Keratinocyte (primary cell): ENCODE data around the gene PTGDR2. TPM values are rescaled to one million over a fixed set of nuclear protein-coding genes. Genes with fewer than 3 reads are reported as not detected.

Source experiments
- DNase-seq: peaks from one replicate; pipeline ENCODE4 v3.0.0-alpha.2; 2011; ENCODE audit warnings: low read depth, missing footprints, low spot score
- FAIRE-seq: peaks from 2 replicates; lab custom pipeline; 2011; peaks lifted over from hg19 to GRCh38; lab: Jason Lieb, UNC
- H2AFZ ChIP-seq: 2 replicates; pipeline ENCODE4 v1.6.0; 2012; ENCODE audit warnings: low read length, control low read depth, inconsistent platforms; ENCODE audit not compliant: control insufficient read depth
- H3K27ac ChIP-seq: 2 replicates; pipeline ENCODE4 v1.5.1; 2011; ENCODE audit warnings: low read length; ENCODE audit not compliant: control insufficient read depth, insufficient read depth
- H3K27me3 ChIP-seq: 3 replicates; pipeline ENCODE4 v1.6.0; 2011; ENCODE audit warnings: low read length; ENCODE audit not compliant: control insufficient read depth, insufficient read depth; ENCODE audit errors: extremely low read depth
- H3K36me3 ChIP-seq, 2 experiments: 2 replicates in 1 of 2; 3 replicates in 1 of 2; pipeline ENCODE4 v1.5.1; 2011; ENCODE audit warnings: low read length in 2 of 2, mild to moderate bottlenecking in 1 of 2; ENCODE audit not compliant: control insufficient read depth in 2 of 2, insufficient read depth in 2 of 2; ENCODE audit errors: extremely low read depth in 1 of 2
- H3K4me1 ChIP-seq: 3 replicates; pipeline ENCODE4 v1.5.1; 2011; ENCODE audit warnings: low read length; ENCODE audit not compliant: control insufficient read depth, insufficient read depth; ENCODE audit errors: extremely low read depth
- H3K4me2 ChIP-seq: 3 replicates; pipeline ENCODE4 v1.6.0; 2011; ENCODE audit warnings: low read depth, low read length; ENCODE audit not compliant: control insufficient read depth, insufficient read depth; ENCODE audit errors: extremely low read depth
- H3K4me3 ChIP-seq, 3 experiments: fragments of 200-600 bp in 1 of 3; sonication (generic) in 1 of 3; 2 replicates in 2 of 3; 3 replicates in 1 of 3; pipeline ENCODE4 v1.5.1; 2011 to 2016; ENCODE audit warnings: low read length in 3 of 3, mild to moderate bottlenecking in 3 of 3, control low read depth in 2 of 3, inconsistent platforms in 1 of 3, low read depth in 1 of 3, mixed read lengths in 1 of 3, mixed run types in 1 of 3, moderate library complexity in 1 of 3; ENCODE audit not compliant: control insufficient read depth in 2 of 3, insufficient read depth in 2 of 3; ENCODE audit errors: extremely low read depth in 1 of 3
- H3K79me2 ChIP-seq: 2 replicates; pipeline ENCODE4 v1.6.0; 2012; ENCODE audit warnings: low read length; ENCODE audit not compliant: control insufficient read depth, insufficient read depth
- H3K9ac ChIP-seq: 3 replicates; pipeline ENCODE4 v1.6.0; 2011; ENCODE audit warnings: low read length; ENCODE audit not compliant: control insufficient read depth, insufficient read depth; ENCODE audit errors: extremely low read depth
- H3K9me1 ChIP-seq: 3 replicates; pipeline ENCODE4 v1.6.0; 2011; ENCODE audit warnings: low read length; ENCODE audit not compliant: control insufficient read depth, insufficient read depth; ENCODE audit errors: extremely low read depth
- H3K9me3 ChIP-seq: 2 replicates; pipeline ENCODE4 v1.5.1; 2012; ENCODE audit warnings: low read depth, low read length; ENCODE audit not compliant: control insufficient read depth
- H4K20me1 ChIP-seq: 3 replicates; pipeline ENCODE4 v1.6.0; 2011; ENCODE audit warnings: low read length; ENCODE audit not compliant: control insufficient read depth, insufficient read depth; ENCODE audit errors: extremely low read depth
- CTCF ChIP-seq, 3 experiments: IDR thresholded peaks in 1 of 3; conservative IDR thresholded peaks in 1 of 3; optimal IDR thresholded peaks in 1 of 3; 2 replicates in 2 of 3; 3 replicates in 1 of 3; pipeline versions ENCODE3 to v1.5.1; 2011; ENCODE audit warnings: low read length in 3 of 3, mild to moderate bottlenecking in 3 of 3, moderate library complexity in 2 of 3, control low read depth in 1 of 3, inconsistent platforms in 1 of 3; ENCODE audit not compliant: insufficient read depth in 2 of 3; ENCODE audit errors: extremely low read depth in 1 of 3
- EZH2 ChIP-seq: IDR thresholded peaks from one replicate; pipeline ENCODE4 v1.6.1; 2012; ENCODE audit warnings: inconsistent platforms, mild to moderate bottlenecking, low read length, moderate library complexity
- dilution Hi-C: fragments of 300-500 bp; cut with MboI; formaldehyde crosslinking; loops from one replicate; pipeline ENCODE4 v1.7.0; 2020; ENCODE audit warnings: low sequenced_read_pairs; ENCODE audit not compliant: extremely low pct_ligation_motif_present
- polyA plus RNA-seq, 5 experiments: library from polyadenylated mRNA; depleted of rRNA in 3 of 5; stranded (reverse) in 3 of 5; stranded (forward) in 1 of 5; unstranded in 1 of 5; fragments of >200 nt; gene quantifications; 1 replicate in 1 of 5; 2 replicates in 3 of 5; 3 replicates in 1 of 5; pipeline versions ENCODE4 v1.2.1 to v1.2.3, GENCODE V29; 2011 to 2012; ENCODE audit warnings: missing spikeins in 2 of 5, low read depth in 1 of 5, low replicate concordance in 1 of 5

PTGDR2 gene
- polyA plus RNA-seq, 1 donor (not counting 4 experiments of a cell fraction or from before 2014, with no cell fraction given), result not detected

GRCh38 chr11:60810151-60810550 is 45.6 kb downstream of the PTGDR2 start:
- H3K9me1 ChIP-seq, result no peaks in the 10 kb centered on the region
- H3K27ac ChIP-seq, result no peak overlapping the region
- TF ChIP-seq EZH2 (no peak), CTCF (optimal IDR thresholded peaks at IDR 0.05 in 1 of 3, IDR thresholded peaks at IDR 0.05 in 1 of 3, conservative IDR thresholded peaks at IDR 0.05 in 1 of 3; ENCODE audit: extremely low read depth in 1 of 3, insufficient read depth in 2 of 3, low read length in 3 of 3) (no peak)
- no peaks in the 10 kb centered on the region for H3K4me1 ChIP-seq
- no peaks in the 10 kb centered on the region for H3K79me2 ChIP-seq
- H3K9ac ChIP-seq, result no peak overlapping the region
- H3K4me2 ChIP-seq, result no peak overlapping the region
- no peaks in the 10 kb centered on the region for H3K9me3 ChIP-seq
- no peak for DNase-seq
- no peak overlapping the region for H2AFZ ChIP-seq
- H3K36me3 ChIP-seq, result no peaks in the 10 kb centered on the region
- no peaks in the 10 kb centered on the region for H4K20me1 ChIP-seq
- no peaks in the 10 kb centered on the region for H3K27me3 ChIP-seq
- no peak overlapping the region for H3K4me3 ChIP-seq
- dilution Hi-C loops, result no loop called here
- FAIRE-seq, result no peak

- no peak for DNase-seq
- Histone ChIP-seq H4K20me1 (no peaks in the 10 kb centered on the region), H3K4me3 (no peak overlapping the region), H3K9me3 (no peaks in the 10 kb centered on the region), H3K27me3 (no peaks in the 10 kb centered on the region), H3K9me1 (no peaks in the 10 kb centered on the region), H3K27ac (no peak overlapping the region), H3K36me3 (no peaks in the 10 kb centered on the region), H3K9ac (no peak overlapping the region), H3K4me1 (no peaks in the 10 kb centered on the region), H2AFZ (no peak overlapping the region), H3K4me2 (no peak overlapping the region), H3K79me2 (no peaks in the 10 kb centered on the region)
- TF ChIP-seq CTCF (optimal IDR thresholded peaks at IDR 0.05 in 1 of 3, IDR thresholded peaks at IDR 0.05 in 1 of 3, conservative IDR thresholded peaks at IDR 0.05 in 1 of 3; ENCODE audit: extremely low read depth in 1 of 3, insufficient read depth in 2 of 3, low read length in 3 of 3) (no peak), EZH2 (no peak)
- no peak for FAIRE-seq
- dilution Hi-C loops, result no loop called here
Measured at GRCh38 chr11:60809691-60810090, 46.1 kb downstream of the PTGDR2 start.
